ENCODE data around the gene TCHP. TPM values are rescaled to one million over a fixed set of nuclear protein-coding genes. Genes with fewer than 3 reads are reported as not detected.
"Not testable (repeated sequence)": the region's sequence is repeated elsewhere in the genome, so short reads cannot be mapped to it uniquely, and the experiment has no call there.

TCHP gene, protein sequence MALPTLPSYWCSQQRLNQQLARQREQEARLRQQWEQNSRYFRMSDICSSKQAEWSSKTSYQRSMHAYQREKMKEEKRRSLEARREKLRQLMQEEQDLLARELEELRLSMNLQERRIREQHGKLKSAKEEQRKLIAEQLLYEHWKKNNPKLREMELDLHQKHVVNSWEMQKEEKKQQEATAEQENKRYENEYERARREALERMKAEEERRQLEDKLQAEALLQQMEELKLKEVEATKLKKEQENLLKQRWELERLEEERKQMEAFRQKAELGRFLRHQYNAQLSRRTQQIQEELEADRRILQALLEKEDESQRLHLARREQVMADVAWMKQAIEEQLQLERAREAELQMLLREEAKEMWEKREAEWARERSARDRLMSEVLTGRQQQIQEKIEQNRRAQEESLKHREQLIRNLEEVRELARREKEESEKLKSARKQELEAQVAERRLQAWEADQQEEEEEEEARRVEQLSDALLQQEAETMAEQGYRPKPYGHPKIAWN
- polyA plus RNA-seq (10.0 and 12.8 TPM in 2 replicates), polyA minus RNA-seq (10.4 and 11.4 TPM in 2 replicates)

DNA sequence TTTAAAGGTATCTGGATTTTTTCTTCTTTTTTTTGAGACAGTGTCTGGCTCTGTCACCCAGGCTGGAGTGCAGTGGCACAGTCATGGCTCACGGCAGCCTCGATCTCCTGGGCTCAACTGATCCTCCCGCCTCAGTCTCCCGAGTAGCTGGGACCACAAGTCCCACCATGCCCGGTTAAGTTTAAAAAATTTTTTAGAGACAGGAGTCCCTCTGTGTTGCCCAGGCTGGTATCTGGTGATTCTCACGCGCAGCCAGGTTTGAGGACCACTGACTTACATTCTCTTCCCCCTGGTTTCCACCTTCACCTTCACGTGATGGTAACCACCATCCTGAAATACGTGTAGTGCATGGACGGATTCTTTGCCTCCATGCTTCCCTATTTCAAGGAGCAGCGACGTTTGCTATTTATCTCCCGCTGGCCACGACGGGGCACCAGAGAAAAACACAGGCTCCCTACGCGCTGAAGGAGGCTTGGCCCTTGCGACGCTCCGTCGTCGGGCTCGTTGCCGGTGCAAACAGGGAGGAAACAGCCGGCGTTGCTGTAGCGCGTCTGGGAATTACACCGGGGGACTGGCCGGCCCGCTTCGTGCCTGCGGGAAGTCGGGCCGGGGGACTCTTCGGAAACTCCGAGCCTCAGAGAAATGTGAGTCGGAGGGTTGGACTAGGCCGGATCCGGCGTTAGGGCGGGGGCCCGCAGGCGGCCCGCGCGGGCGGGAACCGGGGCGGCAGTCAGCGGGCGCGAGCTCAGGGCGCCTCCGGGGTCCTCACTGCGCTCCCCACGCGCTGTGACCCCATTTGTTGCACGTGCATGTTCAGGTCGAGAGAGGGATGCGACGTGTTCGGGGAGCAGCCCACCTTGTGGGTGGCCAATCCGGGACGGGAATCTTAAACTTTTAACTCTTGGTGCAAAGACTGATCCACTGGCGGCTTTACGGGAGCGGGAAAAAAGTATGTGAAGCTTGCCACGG lies at the start of gene TCHP:
Gene TCHP, plus strand, starts transcription at position 492 of the 969 bp plus-strand sequence. CDS start 2,753 bp downstream, outside the sequence.
- TF ChIP-seq MXI1 (conservative IDR thresholded peaks at IDR 0.05; ENCODE audit: poor library complexity, severe bottlenecking) = peak; percentile 94
- TF ChIP-seq SMC3 (conservative IDR thresholded peaks at IDR 0.05; ENCODE audit: poor library complexity) = peak; percentile 66
- TF ChIP-seq EZH2 (IDR thresholded peaks at IDR 0.05; ENCODE audit: borderline replicate concordance, insufficient read depth, low read length, poor library complexity, severe bottlenecking) = no peak
- peak; percentile 76 for TF ChIP-seq POLR2AphosphoS5 (IDR thresholded peaks at IDR 0.05)
- TF ChIP-seq, protein P1, sequence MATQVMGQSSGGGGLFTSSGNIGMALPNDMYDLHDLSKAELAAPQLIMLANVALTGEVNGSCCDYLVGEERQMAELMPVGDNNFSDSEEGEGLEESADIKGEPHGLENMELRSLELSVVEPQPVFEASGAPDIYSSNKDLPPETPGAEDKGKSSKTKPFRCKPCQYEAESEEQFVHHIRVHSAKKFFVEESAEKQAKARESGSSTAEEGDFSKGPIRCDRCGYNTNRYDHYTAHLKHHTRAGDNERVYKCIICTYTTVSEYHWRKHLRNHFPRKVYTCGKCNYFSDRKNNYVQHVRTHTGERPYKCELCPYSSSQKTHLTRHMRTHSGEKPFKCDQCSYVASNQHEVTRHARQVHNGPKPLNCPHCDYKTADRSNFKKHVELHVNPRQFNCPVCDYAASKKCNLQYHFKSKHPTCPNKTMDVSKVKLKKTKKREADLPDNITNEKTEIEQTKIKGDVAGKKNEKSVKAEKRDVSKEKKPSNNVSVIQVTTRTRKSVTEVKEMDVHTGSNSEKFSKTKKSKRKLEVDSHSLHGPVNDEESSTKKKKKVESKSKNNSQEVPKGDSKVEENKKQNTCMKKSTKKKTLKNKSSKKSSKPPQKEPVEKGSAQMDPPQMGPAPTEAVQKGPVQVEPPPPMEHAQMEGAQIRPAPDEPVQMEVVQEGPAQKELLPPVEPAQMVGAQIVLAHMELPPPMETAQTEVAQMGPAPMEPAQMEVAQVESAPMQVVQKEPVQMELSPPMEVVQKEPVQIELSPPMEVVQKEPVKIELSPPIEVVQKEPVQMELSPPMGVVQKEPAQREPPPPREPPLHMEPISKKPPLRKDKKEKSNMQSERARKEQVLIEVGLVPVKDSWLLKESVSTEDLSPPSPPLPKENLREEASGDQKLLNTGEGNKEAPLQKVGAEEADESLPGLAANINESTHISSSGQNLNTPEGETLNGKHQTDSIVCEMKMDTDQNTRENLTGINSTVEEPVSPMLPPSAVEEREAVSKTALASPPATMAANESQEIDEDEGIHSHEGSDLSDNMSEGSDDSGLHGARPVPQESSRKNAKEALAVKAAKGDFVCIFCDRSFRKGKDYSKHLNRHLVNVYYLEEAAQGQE (IDR thresholded peaks at IDR 0.05; ENCODE audit: borderline replicate concordance) = peak; percentile 59
- peak; percentile 60 for TF ChIP-seq CTCF (IDR thresholded peaks at IDR 0.05; ENCODE audit: poor library complexity, severe bottlenecking)
- TF ChIP-seq RAD21 (conservative IDR thresholded peaks at IDR 0.05) = peak; percentile 50
- no peak for TF ChIP-seq TAF1 (IDR thresholded peaks at IDR 0.05; ENCODE audit: low read depth)
- peak; percentile 48 for TF ChIP-seq EP300 (conservative IDR thresholded peaks at IDR 0.05; ENCODE audit: poor library complexity, severe bottlenecking)
- H3K4me2 ChIP-seq (ENCODE audit: low read length) = peak within 1 kb of the TSS; percentile 89
- H3K36me3 ChIP-seq (ENCODE audit: insufficient read depth, low read length) = no peaks in the 10 kb centered on the region
- no peaks in the 10 kb centered on the region for H3F3A ChIP-seq (ENCODE audit: insufficient read depth, low read length, poor library complexity, severe bottlenecking)
- H3K27ac ChIP-seq (ENCODE audit: low read length) = peak within 1 kb of the TSS; percentile 59
- no peaks in the 10 kb centered on the region for H3K27me3 ChIP-seq (ENCODE audit: insufficient read depth, low read depth, low read length)
- peak within 1 kb of the TSS; percentile 85 for H2AFZ ChIP-seq (ENCODE audit: low read depth, low read length)
- H3K79me2 ChIP-seq (replicated peaks; ENCODE audit: insufficient read depth, low read length) = no peaks in the 10 kb centered on the region
- H3K9me2 ChIP-seq (ENCODE audit: insufficient read depth, low read length) = no peaks in the 10 kb centered on the region
- H4K20me1 ChIP-seq (ENCODE audit: insufficient read depth) = no peaks in the 10 kb centered on the region
- H3K4me3 ChIP-seq (ENCODE audit: low read length) = peak within 1 kb of the TSS; percentile 69
- H3K9me3 ChIP-seq (ENCODE audit: low read length) = no peaks in the 10 kb centered on the region
- peak within 1 kb of the TSS; percentile 68 for H3K9ac ChIP-seq (ENCODE audit: low read length)

DNA sequence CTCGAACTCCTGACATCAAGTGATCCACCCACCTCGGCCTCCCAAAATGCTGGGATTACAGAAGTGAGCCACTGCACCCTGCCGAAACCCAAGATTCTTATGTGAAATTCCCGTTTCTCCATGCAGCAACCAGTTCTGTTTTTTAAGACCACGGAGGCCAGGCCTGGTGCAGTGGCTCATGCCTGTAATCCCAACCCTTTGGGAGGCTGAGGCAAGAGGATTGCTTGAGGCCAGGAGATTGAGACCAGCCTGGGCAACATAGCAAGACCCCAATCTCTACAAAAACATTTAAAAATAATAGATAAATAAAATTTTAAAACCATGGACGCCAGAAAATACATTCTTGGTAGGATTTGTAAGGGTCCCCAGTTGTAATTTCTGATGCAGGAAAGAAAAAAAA lies 49.6 kb upstream of the TCHP start:
- H3K4me2 ChIP-seq (ENCODE audit: low read length); H3K9ac ChIP-seq (ENCODE audit: low read length); H3K27ac ChIP-seq (ENCODE audit: low read length); H3K36me3 ChIP-seq (ENCODE audit: insufficient read depth, low read length); H3K9me2 ChIP-seq (ENCODE audit: insufficient read depth, low read length); H2AFZ ChIP-seq (ENCODE audit: low read depth, low read length); H3K27me3 ChIP-seq (ENCODE audit: insufficient read depth, low read depth, low read length); H3K79me2 ChIP-seq (replicated peaks; ENCODE audit: insufficient read depth, low read length); H3K9me3 ChIP-seq (ENCODE audit: low read length); H3K4me3 ChIP-seq (ENCODE audit: low read length); H4K20me1 ChIP-seq (ENCODE audit: insufficient read depth); H3F3A ChIP-seq (ENCODE audit: insufficient read depth, low read length, poor library complexity, severe bottlenecking): not testable (repeated sequence)
